ENCODE results near the gene BTBD9.

Gene BTBD9

DNA sequence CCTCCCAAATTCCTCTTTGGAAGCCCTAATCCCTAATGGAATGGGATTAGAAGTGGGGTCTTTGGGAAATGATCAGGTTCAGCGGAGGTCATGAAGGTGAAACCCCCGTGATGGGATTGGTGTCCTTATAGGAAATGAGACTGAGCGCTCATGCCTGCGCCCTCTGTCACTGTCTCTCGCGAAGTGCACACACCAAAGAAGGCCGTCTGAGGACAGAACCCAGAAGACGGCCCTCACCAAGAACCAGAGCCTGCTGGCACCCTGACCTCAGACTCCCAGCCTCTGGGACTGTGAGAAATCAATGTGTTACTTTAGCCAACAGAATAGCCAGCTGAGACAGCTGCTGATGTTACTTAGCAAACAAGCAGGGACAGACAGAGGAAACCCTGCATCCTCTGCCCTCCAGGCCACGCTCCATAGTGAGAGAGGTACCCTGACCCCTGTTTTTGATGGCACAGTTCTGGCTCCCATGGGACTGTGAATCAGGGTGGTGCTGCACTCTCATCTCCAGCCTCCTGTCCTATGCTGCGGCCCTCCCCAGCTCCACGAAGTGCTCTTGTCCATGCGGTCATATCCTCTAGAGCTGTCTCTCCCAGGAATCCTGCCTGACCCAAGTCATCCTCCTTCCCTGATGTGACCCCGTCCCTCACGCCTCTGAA, 450.9 kb downstream of the BTBD9 start:
- DNase-seq: no peak

DNA sequence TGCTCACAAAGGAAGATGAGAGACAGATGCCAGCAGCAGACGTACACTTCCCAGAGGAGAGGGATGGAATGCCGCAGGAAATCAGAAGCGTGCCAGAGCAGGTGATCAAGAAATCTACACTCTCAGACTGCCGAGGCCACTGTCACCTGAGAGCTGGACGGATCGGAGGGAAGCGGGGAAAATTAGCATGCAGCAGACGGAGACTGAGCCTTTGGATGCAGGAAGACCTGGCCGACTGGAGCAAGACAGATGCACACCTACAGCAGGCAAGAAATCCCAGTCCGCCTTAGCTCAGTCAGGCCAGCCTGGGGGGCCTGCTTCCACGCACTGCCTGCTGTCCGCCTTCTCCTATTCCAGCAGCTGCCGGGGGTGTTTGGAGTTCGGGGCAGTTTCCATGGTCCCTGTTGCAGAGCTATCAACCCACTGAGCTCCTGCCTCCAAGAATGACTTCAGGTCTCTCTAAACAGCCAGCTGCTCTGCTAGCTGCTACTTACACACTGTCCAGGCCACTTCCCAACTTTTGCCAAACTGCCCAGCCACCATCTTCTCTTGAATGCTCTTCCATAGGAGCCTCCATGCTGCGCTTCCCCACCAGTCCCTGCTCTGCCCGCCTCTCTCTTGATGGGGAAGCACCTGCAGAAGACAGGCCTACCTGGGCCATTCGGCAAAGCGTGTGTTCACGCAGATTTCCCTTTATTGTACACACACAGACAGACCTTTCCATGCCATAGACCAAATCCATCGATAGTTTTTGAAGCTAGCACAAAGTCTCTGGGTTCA, 451.7 kb downstream of the BTBD9 start:
- DNase-seq: no peak

DNA sequence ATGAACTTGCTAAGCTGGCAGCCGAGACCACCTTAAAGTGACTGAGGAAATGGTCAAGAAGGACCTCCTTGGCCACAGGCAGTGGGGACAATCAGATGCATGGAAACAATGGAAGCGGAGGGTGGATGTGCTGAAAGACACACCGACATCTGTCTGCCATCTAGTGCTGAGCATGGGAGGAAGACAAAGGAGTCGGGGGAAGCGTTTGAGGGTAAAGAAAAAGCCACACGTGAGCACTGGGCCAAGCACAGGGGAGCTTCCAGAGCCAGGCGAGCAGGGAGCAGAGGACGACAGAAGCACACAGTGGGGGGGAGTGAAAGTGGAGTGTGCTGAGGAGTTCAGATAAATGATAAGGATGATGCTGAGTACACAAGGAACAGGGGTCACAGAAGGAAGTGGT, 452.4 kb downstream of the BTBD9 start:
- no peak for DNase-seq

DNA sequence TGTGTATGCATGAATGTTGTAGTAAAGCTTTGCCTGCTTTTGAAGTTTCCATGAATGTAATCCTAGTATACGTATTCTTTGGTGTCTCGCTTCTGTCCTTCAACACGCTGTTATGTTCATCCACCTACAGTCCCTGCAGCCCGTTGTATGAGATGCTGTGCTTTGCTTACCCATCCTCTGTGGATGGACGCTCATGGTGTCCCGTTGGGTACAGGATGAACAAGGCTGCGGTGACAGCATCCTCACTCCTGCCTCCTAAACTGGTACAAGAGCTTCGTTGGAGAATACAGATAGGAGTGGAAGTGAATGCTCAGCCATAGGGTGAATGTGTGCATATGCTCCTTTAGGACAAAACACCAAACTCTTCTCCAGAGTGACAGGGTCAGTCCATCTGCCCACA, 454.0 kb downstream of the BTBD9 start:
- DNase-seq: no peak

DNA sequence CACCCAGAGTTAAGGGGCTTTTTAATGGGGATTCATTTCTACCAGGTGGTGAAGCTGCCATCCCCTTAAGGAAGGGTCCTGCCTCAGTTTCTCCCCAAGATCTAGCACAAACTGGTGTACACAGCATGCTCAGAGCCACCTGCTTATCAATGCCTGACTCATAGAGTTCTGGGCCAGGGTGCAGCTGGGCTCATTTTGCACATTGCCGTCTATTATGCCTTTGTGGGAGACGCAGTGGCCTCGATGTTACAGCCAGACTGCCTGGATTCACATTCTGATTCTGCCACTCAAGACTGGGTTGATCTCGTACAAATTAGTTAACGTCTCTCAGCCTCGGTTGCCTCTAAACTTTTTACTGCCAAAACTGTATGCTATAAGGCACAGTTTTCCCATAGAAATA, 454.5 kb downstream of the BTBD9 start:
- peak; percentile 19 for DNase-seq

- peak; percentile 34 for DNase-seq
Observed at GRCh38 chr6:38184585-38185080, 455.1 kb downstream of the BTBD9 start.

- DNase-seq: no peak
Observed at GRCh38 chr6:38183856-38184584, 455.7 kb downstream of the BTBD9 start.

DNA sequence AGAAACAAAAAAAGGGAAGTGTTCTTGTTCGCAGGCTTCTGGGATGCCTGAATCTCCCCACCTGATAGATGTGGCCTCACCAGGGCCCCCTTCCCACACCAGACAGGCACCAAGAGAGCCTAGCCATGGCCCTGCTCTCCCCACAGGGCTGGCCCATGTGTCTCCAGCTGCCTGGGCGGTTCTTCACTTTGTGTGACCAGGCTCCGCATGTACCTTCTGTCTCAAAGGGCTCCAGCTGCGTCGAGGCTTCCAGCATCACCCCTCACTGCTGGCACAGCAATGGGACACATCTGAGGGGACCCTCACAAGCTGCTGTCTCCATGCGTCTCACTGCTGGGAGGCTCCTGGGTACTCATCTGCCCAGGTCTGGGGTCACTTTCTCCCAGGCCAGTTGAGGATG, 457.3 kb downstream of the BTBD9 start:
- no peak for DNase-seq

DNA sequence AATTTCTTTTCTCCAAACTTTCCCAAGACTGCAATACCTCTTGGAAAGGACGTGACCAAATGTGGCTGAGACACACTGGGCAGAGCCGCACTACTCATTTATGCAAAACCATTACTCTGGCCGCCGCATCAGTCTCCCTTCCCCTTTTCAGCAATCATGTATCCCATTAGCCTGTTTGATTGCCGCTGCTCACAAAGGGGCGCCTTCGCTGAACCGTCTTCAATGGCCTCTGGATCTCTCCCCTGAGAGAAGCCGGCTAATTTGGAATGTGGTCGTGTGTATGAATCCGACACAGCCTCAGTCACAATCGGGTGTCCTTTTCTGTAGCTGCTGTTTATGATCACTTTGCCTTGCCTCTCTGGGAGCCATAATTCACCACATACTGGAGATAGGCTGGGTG, 459.1 kb downstream of the BTBD9 start:
- DNase-seq: no peak

DNA sequence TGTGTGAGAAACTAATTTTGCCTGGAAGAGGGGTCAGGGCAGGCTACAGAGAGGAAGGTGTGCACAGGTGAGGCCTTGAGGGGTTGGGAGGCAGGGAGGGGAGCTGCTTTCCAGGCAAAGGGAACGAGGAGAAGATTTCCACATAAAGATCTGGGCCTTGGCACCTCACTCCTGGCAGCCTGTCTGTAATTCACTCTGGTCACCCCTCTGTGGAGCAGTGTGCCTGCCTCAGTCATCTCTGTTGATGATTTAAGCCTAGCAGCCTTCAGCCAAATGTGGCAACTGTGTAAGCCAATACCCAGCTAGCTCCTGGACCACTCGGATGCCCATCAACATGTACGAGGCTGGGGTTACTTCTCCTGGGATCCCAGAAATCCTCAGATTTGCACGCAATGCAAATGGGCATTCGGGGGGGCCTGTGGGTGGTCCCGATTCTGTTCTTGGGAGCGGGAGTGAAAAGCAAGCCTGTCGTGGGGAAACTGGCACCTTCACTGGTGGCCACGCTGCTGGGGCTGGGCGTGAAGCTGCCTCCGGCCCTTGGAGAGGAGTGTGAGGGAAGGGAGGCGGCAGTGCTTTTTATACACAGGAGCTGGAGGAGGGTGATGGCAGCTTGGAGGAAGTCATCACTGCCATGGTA, 459.8 kb downstream of the BTBD9 start:
- no peak for DNase-seq

DNA sequence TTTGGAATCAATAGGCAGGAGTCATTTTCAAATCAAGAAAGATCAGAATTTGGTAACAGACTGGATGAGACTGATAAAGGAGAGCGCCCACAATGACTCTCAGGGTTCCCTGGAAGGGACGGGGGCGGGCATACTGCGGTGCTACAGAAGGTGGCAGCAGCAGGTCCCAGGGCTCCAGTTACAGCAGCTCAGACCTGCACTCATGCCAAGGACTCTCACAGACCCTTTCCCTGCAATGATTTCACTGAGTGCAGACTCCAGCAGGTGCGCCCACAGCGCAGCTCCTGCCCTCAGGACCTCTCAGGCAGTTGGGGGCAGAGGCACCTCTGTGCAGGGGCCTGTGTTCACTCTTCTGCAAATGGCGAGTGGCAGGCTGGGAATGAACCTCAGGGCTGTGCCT, 460.4 kb downstream of the BTBD9 start:
- no peak for DNase-seq

- no peak for DNase-seq
Observed at GRCh38 chr6:38178584-38178886, 461.2 kb downstream of the BTBD9 start.

DNA sequence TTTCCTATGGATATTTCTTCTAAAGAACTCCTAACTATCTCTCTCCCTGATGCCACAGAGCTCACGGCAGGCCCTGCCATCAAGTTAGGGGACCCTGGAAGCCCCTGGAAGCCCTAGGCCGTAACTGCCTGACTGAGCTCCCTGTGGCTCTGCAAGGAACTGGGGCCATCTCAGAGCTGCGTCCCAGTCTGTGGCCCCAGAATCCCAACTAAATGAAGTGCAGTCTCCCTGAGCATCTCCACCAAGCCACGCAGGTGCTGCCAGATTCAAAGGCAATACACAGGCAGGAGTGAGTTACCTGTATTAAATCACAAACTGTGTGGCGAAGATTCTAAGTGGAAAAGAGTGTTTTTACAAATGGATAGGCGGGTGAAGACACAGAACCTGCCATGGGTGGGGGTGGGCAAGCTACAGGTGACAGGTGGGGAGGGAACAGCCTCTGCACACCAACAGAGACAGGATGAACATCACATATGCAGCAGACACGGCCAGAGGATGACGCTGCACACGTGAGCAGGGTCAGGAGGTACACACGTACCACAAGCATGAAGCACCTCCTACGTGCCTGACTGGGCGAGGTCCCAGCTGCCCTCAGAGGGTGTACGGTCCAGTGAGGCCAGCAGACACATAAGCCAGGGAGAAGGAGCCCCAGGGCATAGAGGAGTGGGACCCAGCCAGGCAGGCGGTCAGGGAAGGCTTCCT, 461.7 kb downstream of the BTBD9 start:
- no peak for DNase-seq

- DNase-seq: no peak
Observed at GRCh38 chr6:38176797-38177751, 462.7 kb downstream of the BTBD9 start.

GRCh38 chr6:38175786-38176185, 463.9 kb downstream of the BTBD9 start:
- no peak for DNase-seq

- DNase-seq: no peak
Observed at GRCh38 chr6:38174806-38175495, 464.8 kb downstream of the BTBD9 start.

DNA sequence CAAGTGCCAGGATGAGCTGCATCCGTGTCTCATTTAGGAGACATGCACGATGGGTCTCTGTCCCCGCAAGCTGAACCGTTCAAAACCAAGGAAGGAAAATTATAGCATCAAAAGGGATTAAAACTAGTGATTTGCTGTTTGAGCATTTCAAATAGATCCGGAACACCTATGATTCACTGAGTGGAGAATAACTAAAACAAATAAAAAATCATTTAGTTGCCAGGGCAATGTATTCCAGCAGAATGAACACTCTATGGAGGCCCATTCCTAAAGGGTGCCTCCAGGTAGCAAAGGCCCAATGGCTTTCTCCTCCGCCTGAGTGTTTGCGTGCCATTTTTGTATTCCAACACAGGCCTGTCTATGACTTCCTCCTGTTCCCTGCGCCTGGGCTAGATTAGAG, 465.4 kb downstream of the BTBD9 start:
- no peak for DNase-seq

GRCh38 chr6:38173909-38174308, 465.8 kb downstream of the BTBD9 start:
- no peak for DNase-seq

- no peak for DNase-seq
Observed at GRCh38 chr6:38172739-38173410, 466.9 kb downstream of the BTBD9 start.

DNA sequence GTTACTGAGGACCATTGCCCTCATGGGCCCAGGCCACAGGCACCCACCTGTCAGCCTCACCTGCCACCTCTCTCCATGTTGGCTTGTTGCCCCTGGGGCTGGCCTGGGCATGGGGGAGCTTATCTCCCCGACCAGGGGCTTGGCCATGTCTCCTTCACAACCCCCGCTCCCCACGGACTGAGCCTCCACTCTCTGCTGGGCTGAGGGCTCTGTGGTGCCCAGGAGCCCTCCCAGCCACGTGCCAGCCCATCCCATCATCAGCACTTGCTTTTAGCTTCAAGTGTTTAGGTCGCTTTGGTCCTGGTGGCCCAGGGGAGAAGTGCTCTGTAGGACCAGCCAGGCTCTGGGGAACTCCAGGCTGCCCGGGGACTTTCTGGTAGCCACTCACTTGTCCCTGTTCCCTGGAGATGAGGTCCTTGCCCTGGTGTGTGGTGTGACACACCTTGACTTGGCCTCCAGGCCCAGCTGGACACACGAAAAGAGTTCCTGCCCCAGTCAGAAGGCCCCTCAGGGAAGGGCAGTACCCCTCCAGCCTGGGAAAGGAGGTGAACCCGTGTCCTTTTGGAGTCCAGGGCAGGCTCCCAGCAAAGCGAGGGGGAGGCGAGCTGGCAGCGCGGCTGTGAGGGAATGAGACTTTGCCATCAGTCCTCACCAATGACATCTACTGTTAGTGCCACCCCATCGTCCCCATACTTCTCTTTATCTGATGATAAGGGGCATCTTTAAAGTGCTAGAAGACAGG, 467.6 kb downstream of the BTBD9 start:
- no peak for DNase-seq

All from midbrain (tissue), 1 donor.